ENCODE data around the gene KCNE1.
"Not testable (repeated sequence)": the region's sequence is repeated elsewhere in the genome, so short reads cannot be mapped to it uniquely, and the experiment has no call there.

KCNE1 gene

DNA sequence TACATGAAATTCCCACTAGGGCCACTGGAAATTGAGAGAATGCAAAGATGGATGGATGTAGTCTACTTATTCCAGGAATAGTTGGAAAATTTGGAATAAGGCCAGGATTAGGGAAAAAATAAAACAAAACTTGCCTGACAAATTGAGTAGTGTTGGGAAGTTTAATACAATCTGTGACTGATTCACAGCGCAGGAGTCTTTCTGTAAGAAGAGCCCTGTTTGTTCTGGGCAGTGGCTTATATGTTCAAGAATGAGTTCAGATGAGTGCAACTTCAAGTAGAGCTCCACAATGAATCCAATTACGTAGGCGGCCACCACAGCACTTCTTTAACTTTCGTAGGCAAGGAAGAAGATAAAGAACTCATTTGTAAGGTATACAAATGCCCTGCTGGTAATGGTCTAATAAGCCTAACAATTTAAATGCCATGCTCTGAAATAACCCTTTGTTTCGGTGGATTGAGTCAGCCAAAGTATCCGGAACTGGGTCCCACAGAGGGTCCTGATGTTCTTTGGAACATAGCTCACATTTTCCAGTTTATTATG, 47.1 kb upstream of the KCNE1 start:
- H4K91ac ChIP-seq (ENCODE audit: low read depth, low read length, poor library complexity), result no peak overlapping the region
- H3K27me3 ChIP-seq (ENCODE audit: control insufficient read depth in 3 of 3, insufficient read depth in 3 of 3, low read depth in 1 of 3, low read length in 3 of 3), result no peaks in the 10 kb centered on the region
- H3K23ac ChIP-seq (ENCODE audit: low read depth, low read length, poor library complexity), result no peak overlapping the region
- H3K4ac ChIP-seq (ENCODE audit: low read length), result no peak overlapping the region
- H2BK120ac ChIP-seq (ENCODE audit: low read depth, low read length), result no peak overlapping the region
- no peak overlapping the region for H2AFZ ChIP-seq (ENCODE audit: low read length)
- no peak for DNase-seq (ENCODE audit: low spot score)
- no peaks in the 10 kb centered on the region for H3K9me3 ChIP-seq (replicated peaks in 1 of 2; ENCODE audit: control insufficient read depth in 2 of 2, insufficient read depth in 1 of 2, low read depth in 1 of 2, low read length in 2 of 2)
- H3K4me3 ChIP-seq (ENCODE audit: low read length in 2 of 2), result no peak overlapping the region
- no peak overlapping the region for H3K4me2 ChIP-seq (ENCODE audit: insufficient read depth, low read length, poor library complexity, severe bottlenecking)
- H2BK15ac ChIP-seq (ENCODE audit: low read length), result no peak overlapping the region
- no peak overlapping the region for H4K8ac ChIP-seq (ENCODE audit: low read depth, low read length)
- H2BK5ac ChIP-seq (ENCODE audit: low read length), result no peak overlapping the region
- H2AK5ac ChIP-seq (ENCODE audit: low read depth, low read length), result no peak overlapping the region
- H3K27ac ChIP-seq (replicated peaks; ENCODE audit: low read length), result peak overlapping the region; percentile 24
- no peak overlapping the region for H3K14ac ChIP-seq (ENCODE audit: low read length)
- H3K18ac ChIP-seq (ENCODE audit: low read length), result no peak overlapping the region
- no peak overlapping the region for H3K9ac ChIP-seq (ENCODE audit: low read depth, low read length, poor library complexity)
- no peaks in the 10 kb centered on the region for H3K36me3 ChIP-seq (replicated peaks in 1 of 2; ENCODE audit: control insufficient read depth in 2 of 2, insufficient read depth in 2 of 2, low read length in 2 of 2)
- WGBS, 2 donors (ENCODE audit: extremely low coverage in 2 of 2, insufficient read length in 2 of 2, insufficient replicate concordance in 1 of 2), result no CpG with 5 or more reads among the region's 6 CpGs
- H2BK12ac ChIP-seq (ENCODE audit: low read length), result no peak overlapping the region
- H3K4me1 ChIP-seq (ENCODE audit: control insufficient read depth in 2 of 2, insufficient read depth in 1 of 2, low read depth in 1 of 2, low read length in 2 of 2), result peaks cover 0 to 6% of the 10 kb centered on the region in 2 donors
- H3K79me1 ChIP-seq (ENCODE audit: low read depth, low read length), result no peaks in the 10 kb centered on the region

DNA sequence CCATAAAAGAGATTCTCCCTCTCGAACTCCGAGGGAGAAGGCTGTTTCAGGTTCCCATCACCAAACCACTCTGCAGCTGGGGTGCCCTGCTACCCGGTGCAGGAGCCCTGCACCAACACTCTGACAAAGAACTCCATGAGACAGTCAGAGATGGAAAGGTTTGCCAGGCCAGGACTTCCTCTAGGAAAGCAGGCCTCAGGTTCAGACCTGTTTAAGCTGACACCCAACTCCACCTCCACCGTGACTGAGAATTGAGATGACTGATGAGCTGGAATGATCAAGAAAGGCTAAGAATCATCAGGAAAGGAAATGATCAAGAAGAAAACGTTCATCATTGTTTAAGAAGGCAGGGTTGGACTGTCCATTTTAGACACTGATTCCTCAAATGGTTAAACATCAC, 46.2 kb upstream of the KCNE1 start:
- Histone ChIP-seq H4K91ac (ENCODE audit: low read depth, low read length, poor library complexity) (no peak overlapping the region), H3K4ac (ENCODE audit: low read length) (no peak overlapping the region), H2BK15ac (ENCODE audit: low read length) (no peak overlapping the region), H3K23ac (ENCODE audit: low read depth, low read length, poor library complexity) (no peak overlapping the region), H4K8ac (ENCODE audit: low read depth, low read length) (no peak overlapping the region), H2AK5ac (ENCODE audit: low read depth, low read length) (no peak overlapping the region), H3K27me3 (ENCODE audit: control insufficient read depth in 3 of 3, insufficient read depth in 3 of 3, low read depth in 1 of 3, low read length in 3 of 3) (no peaks in the 10 kb centered on the region), H3K4me2 (ENCODE audit: insufficient read depth, low read length, poor library complexity, severe bottlenecking) (no peak overlapping the region), H3K36me3 (replicated peaks in 1 of 2; ENCODE audit: control insufficient read depth in 2 of 2, insufficient read depth in 2 of 2, low read length in 2 of 2) (no peaks in the 10 kb centered on the region), H2BK12ac (ENCODE audit: low read length) (no peak overlapping the region), H3K9me3 (replicated peaks in 1 of 2; ENCODE audit: control insufficient read depth in 2 of 2, insufficient read depth in 1 of 2, low read depth in 1 of 2, low read length in 2 of 2) (no peaks in the 10 kb centered on the region), H3K14ac (ENCODE audit: low read length) (no peak overlapping the region), H3K4me3 (ENCODE audit: low read length in 2 of 2) (no peak overlapping the region), H3K4me1 (ENCODE audit: control insufficient read depth in 2 of 2, insufficient read depth in 1 of 2, low read depth in 1 of 2, low read length in 2 of 2) (peaks cover 0 to 6% of the 10 kb centered on the region in 2 donors), H3K79me1 (ENCODE audit: low read depth, low read length) (no peaks in the 10 kb centered on the region), H3K27ac (replicated peaks; ENCODE audit: low read length) (no peak overlapping the region), H2BK120ac (ENCODE audit: low read depth, low read length) (no peak overlapping the region), H3K18ac (ENCODE audit: low read length) (peak overlapping the region; percentile 5), H2AFZ (ENCODE audit: low read length) (no peak overlapping the region), H3K9ac (ENCODE audit: low read depth, low read length, poor library complexity) (no peak overlapping the region), H2BK5ac (ENCODE audit: low read length) (no peak overlapping the region)
- WGBS, 2 donors (ENCODE audit: extremely low coverage in 2 of 2, insufficient read length in 2 of 2, insufficient replicate concordance in 1 of 2), result no CpG with 5 or more reads among the region's 5 CpGs
- DNase-seq (ENCODE audit: low spot score), result no peak

DNA sequence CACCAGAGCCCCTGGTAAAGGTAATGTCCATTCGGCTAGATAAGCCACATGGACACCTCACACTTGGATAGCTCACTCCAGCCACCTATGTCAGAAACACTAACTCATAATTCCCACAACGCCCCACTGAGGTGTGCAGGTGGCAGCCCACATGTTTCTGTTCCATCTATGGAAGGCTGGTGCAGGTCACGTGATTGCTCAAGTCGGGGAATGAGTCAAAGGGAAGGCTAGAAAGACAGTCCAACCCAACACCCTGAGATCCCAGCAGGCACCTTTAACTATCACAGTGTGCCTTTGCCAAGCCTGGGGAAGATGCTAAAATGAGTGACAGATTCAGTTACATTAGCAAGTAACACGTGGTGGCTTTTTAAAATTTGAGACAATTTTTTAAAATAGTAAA, 45.3 kb upstream of the KCNE1 start:
- Histone ChIP-seq H2BK12ac (ENCODE audit: low read length) (no peak overlapping the region), H3K79me1 (ENCODE audit: low read depth, low read length) (no peaks in the 10 kb centered on the region), H2BK5ac (ENCODE audit: low read length) (no peak overlapping the region), H3K9ac (ENCODE audit: low read depth, low read length, poor library complexity) (no peak overlapping the region), H3K27ac (replicated peaks; ENCODE audit: low read length) (no peak overlapping the region), H3K14ac (ENCODE audit: low read length) (no peak overlapping the region), H3K4me2 (ENCODE audit: insufficient read depth, low read length, poor library complexity, severe bottlenecking) (no peak overlapping the region), H3K23ac (ENCODE audit: low read depth, low read length, poor library complexity) (no peak overlapping the region), H3K9me3 (replicated peaks in 1 of 2; ENCODE audit: control insufficient read depth in 2 of 2, insufficient read depth in 1 of 2, low read depth in 1 of 2, low read length in 2 of 2) (no peaks in the 10 kb centered on the region), H3K18ac (ENCODE audit: low read length) (no peak overlapping the region), H2AFZ (ENCODE audit: low read length) (no peak overlapping the region), H3K4me3 (ENCODE audit: low read length in 2 of 2) (no peak overlapping the region), H3K4me1 (ENCODE audit: control insufficient read depth in 2 of 2, insufficient read depth in 1 of 2, low read depth in 1 of 2, low read length in 2 of 2) (peaks cover 0 to 6% of the 10 kb centered on the region in 2 donors), H2AK5ac (ENCODE audit: low read depth, low read length) (no peak overlapping the region), H2BK15ac (ENCODE audit: low read length) (no peak overlapping the region), H4K91ac (ENCODE audit: low read depth, low read length, poor library complexity) (no peak overlapping the region), H4K8ac (ENCODE audit: low read depth, low read length) (no peak overlapping the region), H3K27me3 (ENCODE audit: control insufficient read depth in 3 of 3, insufficient read depth in 3 of 3, low read depth in 1 of 3, low read length in 3 of 3) (no peaks in the 10 kb centered on the region), H3K4ac (ENCODE audit: low read length) (no peak overlapping the region), H3K36me3 (replicated peaks in 1 of 2; ENCODE audit: control insufficient read depth in 2 of 2, insufficient read depth in 2 of 2, low read length in 2 of 2) (no peaks in the 10 kb centered on the region), H2BK120ac (ENCODE audit: low read depth, low read length) (no peak overlapping the region)
- DNase-seq (ENCODE audit: low spot score), result no peak
- WGBS, 2 donors (ENCODE audit: extremely low coverage in 2 of 2, insufficient read length in 2 of 2, insufficient replicate concordance in 1 of 2), result no CpG with 5 or more reads among the region's 5 CpGs

DNA sequence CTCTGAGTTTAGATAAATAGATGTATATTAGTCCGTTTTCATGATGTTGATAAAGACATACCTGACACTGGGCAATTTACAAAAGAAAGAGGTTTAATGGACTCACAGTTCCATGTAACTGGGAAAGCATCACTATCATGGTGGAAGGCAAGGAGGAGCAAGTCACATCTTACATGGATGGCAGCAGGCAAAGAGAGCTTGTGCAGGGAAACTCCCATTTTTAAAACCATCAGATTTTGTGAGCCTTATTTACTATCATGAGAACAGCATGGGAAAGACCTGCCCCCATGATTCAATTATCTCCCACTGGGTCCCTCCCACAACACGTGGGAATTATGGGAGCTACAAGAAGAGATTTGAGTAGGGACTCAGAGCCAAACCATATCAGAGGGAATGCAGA, 42.7 kb upstream of the KCNE1 start:
- not testable (repeated sequence) for H3K23ac ChIP-seq (ENCODE audit: low read depth, low read length, poor library complexity); H3K4me1 ChIP-seq (ENCODE audit: control insufficient read depth in 2 of 2, insufficient read depth in 1 of 2, low read depth in 1 of 2, low read length in 2 of 2); H4K8ac ChIP-seq (ENCODE audit: low read depth, low read length); H3K4me3 ChIP-seq (ENCODE audit: low read length in 2 of 2); H2BK120ac ChIP-seq (ENCODE audit: low read depth, low read length); H3K4ac ChIP-seq (ENCODE audit: low read length); H3K36me3 ChIP-seq (replicated peaks in 1 of 2; ENCODE audit: control insufficient read depth in 2 of 2, insufficient read depth in 2 of 2, low read length in 2 of 2); H2BK15ac ChIP-seq (ENCODE audit: low read length); H3K18ac ChIP-seq (ENCODE audit: low read length); H2AFZ ChIP-seq (ENCODE audit: low read length); H3K9ac ChIP-seq (ENCODE audit: low read depth, low read length, poor library complexity); H3K27me3 ChIP-seq (ENCODE audit: control insufficient read depth in 3 of 3, insufficient read depth in 3 of 3, low read depth in 1 of 3, low read length in 3 of 3); H3K9me3 ChIP-seq (replicated peaks in 1 of 2; ENCODE audit: control insufficient read depth in 2 of 2, insufficient read depth in 1 of 2, low read depth in 1 of 2, low read length in 2 of 2); H2BK5ac ChIP-seq (ENCODE audit: low read length); H3K79me1 ChIP-seq (ENCODE audit: low read depth, low read length); H3K14ac ChIP-seq (ENCODE audit: low read length); H2BK12ac ChIP-seq (ENCODE audit: low read length); H4K91ac ChIP-seq (ENCODE audit: low read depth, low read length, poor library complexity); H2AK5ac ChIP-seq (ENCODE audit: low read depth, low read length); H3K4me2 ChIP-seq (ENCODE audit: insufficient read depth, low read length, poor library complexity, severe bottlenecking); DNase-seq (ENCODE audit: low spot score); H3K27ac ChIP-seq (replicated peaks; ENCODE audit: low read length)
- no CpG with 5 or more reads among the region's 2 CpGs for WGBS, 2 donors (ENCODE audit: extremely low coverage in 2 of 2, insufficient read length in 2 of 2, insufficient replicate concordance in 1 of 2)

Measured in neuronal stem cell (in vitro differentiated cells).